Measurements from ENCODE around the gene CD80. TPM values are rescaled to one million over a fixed set of nuclear protein-coding genes. Genes with fewer than 3 reads are reported as not detected.

Gene CD80
- total RNA-seq, 1 donor from 2014 or later: not detected

GRCh38 chr3:119500901-119501300, 58.5 kb downstream of the CD80 start:
- H3K4me3 ChIP-seq (ENCODE audit: low read depth, low read length): no peak overlapping the region
- no peak for TF ChIP-seq CTCF (conservative IDR thresholded peaks at IDR 0.05; ENCODE audit: low read depth, low read length)
- DNase-seq (ENCODE audit: low read depth): no peak

- DNase-seq (ENCODE audit: low read depth): no peak
- no peak for TF ChIP-seq CTCF (conservative IDR thresholded peaks at IDR 0.05; ENCODE audit: low read depth, low read length)
- H3K4me3 ChIP-seq (ENCODE audit: low read depth, low read length): peak overlapping the region; percentile 97
These were observed 59.1 kb downstream of the CD80 start for GRCh38 chr3:119500265-119500664.

DNA sequence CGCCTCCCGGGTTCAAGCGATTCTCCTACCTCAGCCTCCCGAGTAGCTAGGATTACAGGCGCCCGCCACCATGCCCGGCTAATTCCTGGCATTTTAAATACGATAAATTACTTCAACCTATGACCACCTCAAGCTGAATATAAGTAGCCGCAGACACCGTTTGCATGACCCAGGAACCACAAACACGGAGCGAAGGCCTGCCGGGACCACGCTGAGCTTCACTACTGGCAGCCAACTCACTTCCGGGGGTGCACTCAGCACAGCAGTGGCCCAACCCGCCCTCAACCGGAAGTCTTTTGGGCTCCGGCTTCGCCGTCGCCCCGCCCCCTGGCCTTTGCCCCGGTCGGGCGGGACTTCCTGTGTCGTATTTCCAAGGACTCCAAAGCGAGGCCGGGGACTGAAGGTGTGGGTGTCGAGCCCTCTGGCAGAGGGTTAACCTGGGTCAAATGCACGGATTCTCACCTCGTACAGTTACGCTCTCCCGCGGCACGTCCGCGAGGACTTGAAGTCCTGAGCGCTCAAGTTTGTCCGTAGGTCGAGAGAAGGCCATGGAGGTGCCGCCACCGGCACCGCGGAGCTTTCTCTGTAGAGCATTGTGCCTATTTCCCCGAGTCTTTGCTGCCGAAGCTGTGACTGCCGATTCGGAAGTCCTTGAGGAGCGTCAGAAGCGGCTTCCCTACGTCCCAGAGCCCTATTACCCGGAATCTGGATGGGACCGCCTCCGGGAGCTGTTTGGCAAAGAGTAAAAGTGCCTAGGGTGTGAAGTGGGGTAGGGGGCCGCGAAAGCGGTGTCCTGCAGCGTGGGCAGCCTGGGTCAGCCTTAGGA, 61.0 kb downstream of the CD80 start, which contains the start of gene TIMMDC1:
Gene TIMMDC1 (plus strand): TSS at position 362 of the 826 bp plus-strand sequence. CDS start 187 bp downstream, at position 549.
- peak; percentile 64 for DNase-seq (ENCODE audit: low read depth)
- H3K4me3 ChIP-seq (ENCODE audit: low read depth, low read length): peak within 1 kb of the TSS; percentile 97
- no peak for TF ChIP-seq CTCF (conservative IDR thresholded peaks at IDR 0.05; ENCODE audit: low read depth, low read length)

- no peak for TF ChIP-seq CTCF (conservative IDR thresholded peaks at IDR 0.05; ENCODE audit: low read depth, low read length)
- DNase-seq (ENCODE audit: low read depth): no peak
- peak overlapping the region; percentile 97 for H3K4me3 ChIP-seq (ENCODE audit: low read depth, low read length)
These were observed 61.6 kb downstream of the CD80 start for GRCh38 chr3:119497820-119498185.

- DNase-seq (ENCODE audit: low read depth): no peak
- no peak overlapping the region for H3K4me3 ChIP-seq (ENCODE audit: low read depth, low read length)
- peak; percentile 26 for TF ChIP-seq CTCF (conservative IDR thresholded peaks at IDR 0.05; ENCODE audit: low read depth, low read length)
These were observed 64.8 kb downstream of the CD80 start for GRCh38 chr3:119494597-119494996.

DNA sequence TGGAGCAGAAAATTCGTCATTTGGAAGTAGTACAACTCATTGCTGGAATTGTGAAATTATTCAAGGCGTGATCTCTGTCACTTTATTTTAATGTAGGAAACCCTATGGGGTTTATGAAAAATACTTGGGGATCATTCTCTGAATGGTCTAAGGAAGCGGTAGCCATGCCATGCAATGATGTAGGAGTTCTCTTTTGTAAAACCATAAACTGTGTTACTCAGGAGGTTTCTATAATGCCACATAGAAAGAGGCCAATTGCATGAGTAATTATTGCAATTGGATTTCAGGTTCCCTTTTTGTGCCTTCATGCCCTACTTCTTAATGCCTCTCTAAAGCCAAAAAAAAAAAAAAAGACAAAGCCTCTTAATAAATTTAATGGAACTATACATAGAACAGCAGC, 66.6 kb downstream of the CD80 start:
- TF ChIP-seq CTCF (conservative IDR thresholded peaks at IDR 0.05; ENCODE audit: low read depth, low read length): no peak
- no peak for DNase-seq (ENCODE audit: low read depth)
- no peak overlapping the region for H3K4me3 ChIP-seq (ENCODE audit: low read depth, low read length)

- DNase-seq (ENCODE audit: low read depth): no peak
- no peak overlapping the region for H3K4me3 ChIP-seq (ENCODE audit: low read depth, low read length)
- no peak for TF ChIP-seq CTCF (conservative IDR thresholded peaks at IDR 0.05; ENCODE audit: low read depth, low read length)
These were observed 67.3 kb downstream of the CD80 start for GRCh38 chr3:119492128-119492527.
